HepG2 (cell line): Measurements from ENCODE around the gene GJB5. TPM values are rescaled to one million over a fixed set of nuclear protein-coding genes. Genes with fewer than 3 reads are reported as not detected.
A peak's percentile ranks its signal among the peaks of the same experiment; 100 is the strongest.

Source experiments
- ATF5 ChIP-seq: sonication (generic); formaldehyde crosslinking; IDR thresholded peaks from 2 replicates; pipeline ENCODE4 v1.4.0; 2020; ENCODE audit warnings: mild to moderate bottlenecking, low read depth, missing genetic modification reagents
- DNMT1 ChIP-seq: sonication (generic); formaldehyde crosslinking; IDR thresholded peaks from 2 replicates; pipeline ENCODE4 v1.5.1; 2020; ENCODE audit warnings: mild to moderate bottlenecking, missing genetic modification reagents
- FLYWCH1 ChIP-seq: sonication (generic); formaldehyde crosslinking; IDR thresholded peaks from 2 replicates; pipeline ENCODE4 v1.8.1; 2023; ENCODE audit warnings: mild to moderate bottlenecking, missing genetic modification reagents
- GABPB1 ChIP-seq: IDR thresholded peaks from 2 replicates; pipeline ENCODE4 v1.6.1; 2016; ENCODE audit warnings: mild to moderate bottlenecking, missing genetic modification reagents, moderate library complexity, missing compliant biosample characterization
- HMGA1 ChIP-seq: sonication (generic); formaldehyde crosslinking; conservative IDR thresholded peaks from 2 replicates; pipeline ENCODE4 v1.4.0; 2020; ENCODE audit warnings: missing genetic modification reagents
- KDM5A ChIP-seq: fragments of 200-600 bp; sonication (generic); IDR thresholded peaks from 2 replicates; pipeline ENCODE4 v1.7.0; 2018; ENCODE audit warnings: antibody characterized with exemption, mild to moderate bottlenecking, low read length, borderline replicate concordance
- KMT2A ChIP-seq: sonication (generic); formaldehyde crosslinking; IDR thresholded peaks from 2 replicates; pipeline ENCODE4 v1.4.0; 2020; ENCODE audit warnings: missing genetic modification reagents
- PRDM10 ChIP-seq: sonication (generic); formaldehyde crosslinking; IDR thresholded peaks from 2 replicates; pipeline ENCODE4 v1.4.0; 2020; ENCODE audit warnings: low read depth, missing genetic modification reagents
- RAD21 ChIP-seq: fragments of 450-650 bp; formaldehyde crosslinking; IDR thresholded peaks from 2 replicates; pipeline ENCODE4 v1.5.0; 2020; ENCODE audit warnings: mild to moderate bottlenecking
- RARG ChIP-seq: sonication (generic); formaldehyde crosslinking; IDR thresholded peaks from 2 replicates; pipeline ENCODE4 v1.4.0; 2020; ENCODE audit warnings: low read depth, mild to moderate bottlenecking, missing genetic modification reagents
- REST ChIP-seq, 2 experiments: IDR thresholded peaks; 2 replicates each; pipeline ENCODE4 v1.6.1; 2011 to 2012; ENCODE audit warnings: low read length in 2 of 2, borderline replicate concordance in 1 of 2, low read depth in 1 of 2, mild to moderate bottlenecking in 1 of 2, moderate library complexity in 1 of 2
- SNAI1 ChIP-seq: sonication (generic); formaldehyde crosslinking; IDR thresholded peaks from 2 replicates; pipeline ENCODE4 v1.5.0; 2020; ENCODE audit warnings: mild to moderate bottlenecking, missing genetic modification reagents, borderline replicate concordance
- SNAPC5 ChIP-seq: sonication (generic); formaldehyde crosslinking; IDR thresholded peaks from 2 replicates; pipeline ENCODE4 v1.8.1; 2023; ENCODE audit warnings: mild to moderate bottlenecking, missing genetic modification reagents, borderline replicate concordance
- ZBTB46 ChIP-seq: sonication (generic); formaldehyde crosslinking; IDR thresholded peaks from 2 replicates; pipeline ENCODE4 v1.4.0; 2020; ENCODE audit warnings: mild to moderate bottlenecking, missing genetic modification reagents, borderline replicate concordance
- ZBTB7A ChIP-seq: sonication (generic); formaldehyde crosslinking; IDR thresholded peaks from 2 replicates; pipeline ENCODE4 v1.8.0; 2022; ENCODE audit warnings: mild to moderate bottlenecking, missing genetic modification reagents
- ZNF546 ChIP-seq: sonication (generic); formaldehyde crosslinking; conservative IDR thresholded peaks from 2 replicates; pipeline ENCODE4 v1.8.1; 2023; ENCODE audit warnings: mild to moderate bottlenecking, missing genetic modification reagents
- ZNF598 ChIP-seq: sonication (generic); formaldehyde crosslinking; IDR thresholded peaks from 2 replicates; pipeline ENCODE4 v1.5.1; 2020; ENCODE audit warnings: mild to moderate bottlenecking, missing genetic modification reagents, borderline replicate concordance
- ZNF644 ChIP-seq: IDR thresholded peaks from 2 replicates; pipeline ENCODE4 v1.6.1; 2016; ENCODE audit warnings: low read depth
- ZNF816 ChIP-seq: sonication (generic); formaldehyde crosslinking; IDR thresholded peaks from 2 replicates; pipeline ENCODE4 v1.8.0; 2022; ENCODE audit warnings: missing genetic modification reagents, mild to moderate bottlenecking, borderline replicate concordance
- ZSCAN25 ChIP-seq: sonication (generic); formaldehyde crosslinking; IDR thresholded peaks from 2 replicates; pipeline ENCODE4 v1.8.0; 2022; ENCODE audit warnings: mild to moderate bottlenecking, missing genetic modification reagents
- polyA plus RNA-seq, 8 experiments: library from polyadenylated mRNA; depleted of rRNA in 3 of 8; stranded (reverse) in 7 of 8; unstranded in 1 of 8; fragments of >200 nt; fragmentation: Illumina TruSeq in 4 of 8; extraction: Trizol in 4 of 8; gene quantifications; 2 replicates each; pipeline versions ENCODE4 v1.2.1 to v1.2.3, GENCODE V29; 2011 to 2016; ENCODE audit warnings: low read depth in 4 of 8, missing spikeins in 1 of 8, mixed read lengths in 1 of 8; ENCODE audit not compliant: insufficient read depth in 1 of 8
- total RNA-seq, 5 experiments: library from RNA; depleted of rRNA; stranded (reverse); fragments of >200 nt; fragmentation: Illumina TruSeq; extraction: Trizol; gene quantifications; 2 replicates each; pipeline ENCODE4 v1.2.3, GENCODE V29; 2016; ENCODE audit warnings: low read depth in 1 of 5

The GJB5 gene
- total and polyA plus RNA-seq, 2 of the 13 experiments (the other 11 are each of a cell fraction or from before 2014, with no cell fraction given), result not detected

- TF ChIP-seq SNAPC5 (CRISPR knock-in tag) (no peak), RARG (CRISPR knock-in tag) (no peak), SNAI1 (CRISPR knock-in tag) (no peak), GABPB1 (peak; percentile 39; the same call in 1 of the 2 replicates), PRDM10 (CRISPR knock-in tag) (no peak), ZBTB46 (CRISPR knock-in tag) (no peak), ZBTB7A (CRISPR knock-in tag) (no peak), FLYWCH1 (CRISPR knock-in tag) (no peak), KDM5A (no peak), ZSCAN25 (CRISPR knock-in tag) (no peak), HMGA1 (CRISPR knock-in tag) (no peak), ZNF816 (CRISPR knock-in tag) (no peak), DNMT1 (CRISPR knock-in tag) (no peak), ZNF644 (CRISPR knock-in tag) (no peak), ZNF598 (CRISPR knock-in tag) (0 out of 2 replicates have a peak, but pooled peaks have one; percentile 39), ATF5 (CRISPR knock-in tag) (no peak), ZNF546 (CRISPR knock-in tag) (no peak), RAD21 (CRISPR knock-in tag) (peak; percentile 90), REST (IDR thresholded peaks at IDR 0.05; ENCODE audit: borderline replicate concordance in 1 of 2, low read depth in 1 of 2, low read length in 2 of 2) (no peak), KMT2A (CRISPR knock-in tag) (no peak)
Observed at GRCh38 chr1:34742667-34743270, 12.1 kb upstream of the GJB5 start (continued).
